IPS-18a (cell line): ENCODE results near the gene EML1.

Experiments
- H3K27ac ChIP-seq: one replicate; pipeline ENCODE4 v1.5.1; 2013; ENCODE audit warnings: low read length
- H3K27me3 ChIP-seq: one replicate; pipeline ENCODE4 v1.6.1; 2013; ENCODE audit warnings: mild to moderate bottlenecking, low read length; ENCODE audit not compliant: control insufficient read depth, insufficient read depth
- H3K36me3 ChIP-seq: one replicate; pipeline ENCODE4 v1.6.1; 2013; ENCODE audit warnings: low read depth, low read length; ENCODE audit not compliant: control insufficient read depth
- H3K4me1 ChIP-seq: one replicate; pipeline ENCODE4 v1.6.1; 2013; ENCODE audit warnings: low read depth, low read length; ENCODE audit not compliant: control insufficient read depth
- H3K4me3 ChIP-seq: one replicate; pipeline ENCODE4 v1.5.1; 2013; ENCODE audit warnings: low read length
- H3K9ac ChIP-seq: one replicate; pipeline ENCODE4 v1.6.1; 2013; ENCODE audit warnings: mild to moderate bottlenecking, low read length, moderate library complexity
- H3K9me3 ChIP-seq: one replicate; pipeline ENCODE4 v1.6.1; 2013; ENCODE audit warnings: low read depth, low read length; ENCODE audit not compliant: control insufficient read depth

EML1 gene, protein sequence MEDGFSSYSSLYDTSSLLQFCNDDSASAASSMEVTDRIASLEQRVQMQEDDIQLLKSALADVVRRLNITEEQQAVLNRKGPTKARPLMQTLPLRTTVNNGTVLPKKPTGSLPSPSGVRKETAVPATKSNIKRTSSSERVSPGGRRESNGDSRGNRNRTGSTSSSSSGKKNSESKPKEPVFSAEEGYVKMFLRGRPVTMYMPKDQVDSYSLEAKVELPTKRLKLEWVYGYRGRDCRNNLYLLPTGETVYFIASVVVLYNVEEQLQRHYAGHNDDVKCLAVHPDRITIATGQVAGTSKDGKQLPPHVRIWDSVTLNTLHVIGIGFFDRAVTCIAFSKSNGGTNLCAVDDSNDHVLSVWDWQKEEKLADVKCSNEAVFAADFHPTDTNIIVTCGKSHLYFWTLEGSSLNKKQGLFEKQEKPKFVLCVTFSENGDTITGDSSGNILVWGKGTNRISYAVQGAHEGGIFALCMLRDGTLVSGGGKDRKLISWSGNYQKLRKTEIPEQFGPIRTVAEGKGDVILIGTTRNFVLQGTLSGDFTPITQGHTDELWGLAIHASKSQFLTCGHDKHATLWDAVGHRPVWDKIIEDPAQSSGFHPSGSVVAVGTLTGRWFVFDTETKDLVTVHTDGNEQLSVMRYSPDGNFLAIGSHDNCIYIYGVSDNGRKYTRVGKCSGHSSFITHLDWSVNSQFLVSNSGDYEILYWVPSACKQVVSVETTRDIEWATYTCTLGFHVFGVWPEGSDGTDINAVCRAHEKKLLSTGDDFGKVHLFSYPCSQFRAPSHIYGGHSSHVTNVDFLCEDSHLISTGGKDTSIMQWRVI

DNA sequence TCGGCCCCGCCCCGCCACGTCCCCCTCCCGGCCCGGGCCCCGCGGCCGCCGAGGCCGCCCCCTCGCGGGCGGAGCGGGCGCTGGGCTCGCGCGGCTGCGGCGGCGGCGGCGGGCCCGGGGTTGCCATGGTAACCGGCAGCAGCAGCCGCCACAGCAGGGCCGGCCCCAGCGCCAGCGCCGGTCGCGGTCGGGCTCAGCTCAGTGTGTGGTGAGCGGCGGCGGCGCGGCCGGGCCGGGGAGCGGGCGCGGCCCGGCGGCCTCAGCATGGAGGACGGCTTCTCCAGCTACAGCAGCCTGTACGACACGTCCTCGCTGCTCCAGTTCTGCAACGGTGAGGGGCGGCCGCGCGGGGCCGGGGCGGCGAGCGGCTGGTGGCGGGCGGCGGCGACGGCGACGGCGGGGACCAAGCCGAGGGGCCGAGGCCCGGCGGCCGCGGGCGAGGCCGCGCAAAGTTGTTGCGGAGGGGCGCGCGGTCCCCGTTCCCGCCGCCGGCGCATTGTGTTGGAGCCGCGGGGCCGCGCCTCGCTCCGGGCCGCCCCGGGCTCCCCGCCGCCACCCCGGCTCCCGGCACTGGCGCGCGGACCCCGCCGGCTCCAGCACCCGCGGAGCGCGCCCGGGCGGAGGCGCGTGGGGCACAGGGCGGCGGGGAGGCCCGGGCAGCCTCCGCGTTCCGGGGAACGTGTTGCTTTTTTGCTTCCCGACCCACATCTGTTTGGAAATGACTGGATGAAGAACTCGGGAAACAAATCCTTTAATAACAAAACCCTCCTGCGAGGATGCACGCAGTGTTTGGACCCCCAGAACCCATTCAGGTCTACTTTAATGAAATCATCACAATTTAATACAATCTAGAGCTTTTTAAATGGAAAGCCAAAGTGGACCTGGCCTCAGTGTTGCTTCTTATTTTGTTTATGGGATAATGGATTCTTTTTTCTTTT is at the start of gene EML1:
Gene EML1, plus strand, starts transcription at position 201 of the 938 bp plus-strand sequence. Its CDS starts 64 bp downstream, at position 265.
- peak within 1 kb of the TSS; percentile 94 for H3K4me3 ChIP-seq
- H3K27me3 ChIP-seq: peaks cover 19% of the 10 kb centered on the region
- peak within 1 kb of the TSS; percentile 79 for H3K9ac ChIP-seq
- no peaks in the 10 kb centered on the region for H3K36me3 ChIP-seq
- peaks cover 15% of the 10 kb centered on the region for H3K4me1 ChIP-seq
- no peaks in the 10 kb centered on the region for H3K9me3 ChIP-seq
- no peak within 1 kb of the TSS for H3K27ac ChIP-seq

DNA sequence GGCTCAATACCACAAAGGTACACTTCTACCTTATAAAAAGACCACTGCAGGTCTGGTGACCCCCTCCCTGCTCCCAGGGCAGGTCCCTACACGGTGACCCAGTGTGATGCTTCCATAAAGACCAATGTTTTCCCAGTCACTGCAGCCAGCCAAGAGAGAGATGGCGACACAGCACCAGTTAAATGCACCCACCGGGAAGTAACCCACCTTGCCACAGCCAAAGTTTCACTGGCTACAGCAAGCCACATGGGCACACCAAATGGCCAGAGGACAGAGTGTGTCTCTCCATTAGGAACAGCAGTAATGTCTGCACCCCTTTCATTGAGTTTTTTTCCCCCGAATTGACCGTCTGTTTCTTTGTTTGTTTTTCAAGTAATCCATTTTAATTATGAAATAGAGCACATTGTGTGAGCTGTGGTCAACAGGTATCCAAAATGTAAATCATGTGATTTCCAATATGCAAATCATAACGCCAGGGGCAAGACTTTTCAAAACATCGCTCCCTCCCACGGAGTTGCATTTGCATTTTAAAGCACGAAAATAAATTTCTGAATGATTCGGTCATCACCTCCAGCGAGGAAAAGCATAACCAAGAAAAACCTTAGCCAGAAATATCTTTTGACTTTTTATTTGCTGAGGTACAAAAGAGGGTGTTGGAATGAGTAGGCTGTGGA is 48.9 kb upstream of the EML1 start:
- Histone ChIP-seq H3K27me3 (no peaks in the 10 kb centered on the region), H3K9me3 (no peaks in the 10 kb centered on the region), H3K36me3 (no peaks in the 10 kb centered on the region), H3K4me3 (peak overlapping the region; percentile 23), H3K4me1 (peaks cover 11% of the 10 kb centered on the region), H3K9ac (peak overlapping the region; percentile 8), H3K27ac (no peak overlapping the region)

DNA sequence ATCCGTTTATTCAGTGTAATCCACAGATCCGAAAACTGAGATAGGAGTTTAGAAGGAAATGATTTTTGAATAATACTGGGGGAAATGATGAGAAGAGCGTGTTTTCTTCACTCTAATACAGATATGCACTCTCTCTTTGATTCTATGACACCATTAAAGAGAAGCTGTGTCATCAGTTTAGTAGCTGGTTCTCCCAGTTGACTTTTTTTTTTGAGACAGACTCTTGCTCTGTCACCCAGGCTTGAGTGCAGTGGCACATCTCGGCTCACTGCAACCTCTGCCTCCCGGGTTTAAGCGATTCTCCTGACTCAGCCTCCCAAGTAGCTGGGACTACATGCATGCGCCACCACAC is 48.4 kb upstream of the EML1 start:
- H3K4me3 ChIP-seq: peak overlapping the region; percentile 23
- H3K36me3 ChIP-seq: no peaks in the 10 kb centered on the region
- no peak overlapping the region for H3K27ac ChIP-seq
- no peaks in the 10 kb centered on the region for H3K27me3 ChIP-seq
- H3K4me1 ChIP-seq: peaks cover 11% of the 10 kb centered on the region
- H3K9ac ChIP-seq: peak overlapping the region; percentile 8
- H3K9me3 ChIP-seq: no peaks in the 10 kb centered on the region

DNA sequence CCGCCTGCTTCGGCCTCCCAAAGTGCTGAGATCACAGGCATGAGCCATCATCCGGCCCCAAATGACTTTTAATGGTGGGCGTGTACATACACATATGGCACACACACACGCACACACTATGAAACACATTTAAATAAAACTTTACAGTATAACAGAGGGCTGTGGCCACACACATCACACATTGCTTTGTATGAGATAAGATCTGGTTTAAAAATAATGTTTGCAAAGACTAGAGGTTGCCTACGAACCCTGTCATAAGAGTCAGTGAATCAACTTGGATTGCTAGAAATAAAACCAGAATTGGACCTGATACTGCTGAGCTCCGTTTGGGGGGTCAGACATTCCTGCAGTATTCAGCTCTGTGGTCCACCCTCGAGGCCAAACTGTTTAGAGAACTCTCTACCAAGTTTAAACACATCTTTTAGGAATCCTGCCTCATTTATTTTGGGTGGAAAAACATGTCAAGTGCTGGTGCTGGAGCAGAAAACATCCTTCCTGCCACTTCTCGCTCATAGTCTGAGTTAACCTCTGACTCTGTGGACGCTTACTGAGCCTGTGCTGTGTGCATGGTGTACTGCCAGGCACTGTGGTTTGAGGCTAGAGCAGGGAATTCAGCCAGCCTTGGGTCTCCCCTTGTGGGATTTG is 47.8 kb upstream of the EML1 start:
- Histone ChIP-seq H3K9ac (no peak overlapping the region), H3K36me3 (no peaks in the 10 kb centered on the region), H3K9me3 (no peaks in the 10 kb centered on the region), H3K27me3 (no peaks in the 10 kb centered on the region), H3K4me1 (peaks cover 11% of the 10 kb centered on the region), H3K4me3 (no peak overlapping the region), H3K27ac (no peak overlapping the region)

DNA sequence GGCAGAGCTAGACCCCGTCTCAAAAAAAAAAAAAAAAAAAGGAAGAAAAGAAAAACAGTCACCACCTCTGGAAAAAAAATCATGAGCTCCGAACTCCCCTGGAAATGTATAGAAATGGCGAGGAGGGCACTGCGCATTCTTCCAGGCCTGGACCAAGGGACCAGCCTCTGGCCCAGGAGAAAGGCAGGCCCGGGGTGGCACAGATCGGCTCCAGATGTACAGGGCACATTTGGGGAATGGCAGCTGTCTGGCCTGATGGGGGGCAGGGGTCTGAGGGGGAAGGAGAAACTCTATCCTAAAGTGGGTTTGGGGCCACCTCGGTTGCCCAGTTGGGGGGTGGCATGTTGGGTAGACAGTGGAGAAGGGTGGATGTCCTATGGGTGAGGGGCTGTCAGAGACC is 46.0 kb upstream of the EML1 start:
- Histone ChIP-seq H3K4me3 (no peak overlapping the region), H3K9ac (no peak overlapping the region), H3K9me3 (no peaks in the 10 kb centered on the region)

DNA sequence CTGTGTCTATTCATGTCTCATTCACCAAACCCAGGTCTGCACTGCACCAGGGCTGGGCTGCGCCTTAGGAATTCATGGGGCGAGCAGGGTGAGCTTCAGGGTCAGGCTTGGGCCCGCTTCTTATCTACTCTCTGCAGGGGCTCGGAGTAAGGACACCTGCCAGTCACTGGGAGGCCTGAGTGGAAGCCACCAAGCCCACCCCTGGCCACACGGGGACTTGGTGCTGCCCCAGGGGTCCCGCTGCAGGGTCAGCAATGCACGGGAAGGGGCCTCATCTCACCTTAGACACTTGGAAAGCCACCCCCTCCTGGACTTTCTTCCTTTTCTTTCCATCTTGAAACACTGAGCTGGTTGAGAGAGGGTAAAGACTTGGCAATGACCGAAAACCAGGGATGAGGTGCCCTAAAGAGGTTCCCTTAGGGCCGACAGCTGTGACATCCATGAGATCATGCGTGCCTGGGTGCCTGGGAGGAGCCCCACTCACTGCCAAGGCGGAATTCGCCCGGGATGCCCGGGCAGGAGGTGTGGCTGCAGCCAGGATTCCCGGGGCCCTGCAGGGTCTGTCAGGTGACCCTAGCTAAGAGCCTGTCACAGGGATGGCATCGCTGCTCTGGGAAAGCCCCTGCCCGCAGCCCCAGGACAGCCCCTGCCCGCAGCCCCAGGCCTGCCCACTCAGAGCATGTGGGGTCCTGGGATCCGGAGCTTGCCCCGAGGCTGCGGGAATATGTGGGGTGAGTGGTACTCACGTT is 45.5 kb upstream of the EML1 start:
- Histone ChIP-seq H3K9me3 (no peaks in the 10 kb centered on the region), H3K4me1 (peaks cover 11% of the 10 kb centered on the region), H3K27ac (no peak overlapping the region), H3K9ac (no peak overlapping the region), H3K27me3 (no peaks in the 10 kb centered on the region), H3K36me3 (no peaks in the 10 kb centered on the region), H3K4me3 (no peak overlapping the region)

More for the DNA sequence above, 46.0 kb upstream of the EML1 start:
- peaks cover 11% of the 10 kb centered on the region for H3K4me1 ChIP-seq
- no peaks in the 10 kb centered on the region for H3K36me3 ChIP-seq
- H3K27ac ChIP-seq: no peak overlapping the region
- no peaks in the 10 kb centered on the region for H3K27me3 ChIP-seq

DNA sequence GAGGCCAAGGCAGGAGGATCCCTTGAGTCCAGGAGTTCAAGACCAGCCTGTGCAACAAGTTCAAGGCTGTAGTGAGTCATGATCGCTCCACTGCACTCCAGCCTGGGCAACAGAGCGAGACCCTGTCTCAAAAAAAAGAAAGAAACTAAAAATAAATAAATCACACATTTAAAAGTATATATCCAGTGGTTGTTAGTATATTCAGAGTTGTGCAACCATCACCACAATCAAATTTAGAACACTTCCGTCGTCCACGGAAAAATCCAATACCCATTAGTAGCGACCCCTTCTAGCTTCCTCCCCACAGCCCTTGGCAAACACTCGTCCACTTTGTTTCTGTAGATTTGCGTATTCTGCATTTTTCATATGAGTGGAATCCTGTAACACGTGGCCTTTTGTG is 44.7 kb upstream of the EML1 start:
- no peak overlapping the region for H3K27ac ChIP-seq
- H3K9me3 ChIP-seq: no peaks in the 10 kb centered on the region
- H3K4me3 ChIP-seq: no peak overlapping the region
- H3K4me1 ChIP-seq: peaks cover 11% of the 10 kb centered on the region
- H3K9ac ChIP-seq: no peak overlapping the region
- no peaks in the 10 kb centered on the region for H3K27me3 ChIP-seq
- H3K36me3 ChIP-seq: no peaks in the 10 kb centered on the region

DNA sequence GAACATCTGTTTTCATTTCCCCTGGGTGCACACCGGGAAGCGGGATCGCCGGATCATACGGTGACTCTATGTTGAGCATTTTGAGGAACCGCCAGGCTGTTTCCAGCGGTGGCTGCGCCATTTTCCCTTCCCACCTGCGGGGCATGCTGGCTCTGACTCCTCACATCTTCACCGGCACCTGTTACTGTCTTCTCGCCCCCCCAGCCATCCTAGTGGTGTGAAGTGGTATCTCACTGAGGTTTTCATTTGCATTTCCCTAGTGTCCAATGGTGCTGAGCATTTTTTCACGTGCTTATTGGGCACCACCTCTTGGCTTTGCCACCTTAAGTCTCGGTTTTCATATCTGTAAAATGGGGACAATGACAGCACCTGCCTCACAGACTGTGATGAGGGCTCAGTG is 44.1 kb upstream of the EML1 start:
- Histone ChIP-seq H3K36me3 (no peaks in the 10 kb centered on the region), H3K4me3 (no peak overlapping the region), H3K4me1 (peaks cover 8% of the 10 kb centered on the region), H3K27me3 (no peaks in the 10 kb centered on the region), H3K9ac (no peak overlapping the region), H3K27ac (no peak overlapping the region), H3K9me3 (no peaks in the 10 kb centered on the region)

DNA sequence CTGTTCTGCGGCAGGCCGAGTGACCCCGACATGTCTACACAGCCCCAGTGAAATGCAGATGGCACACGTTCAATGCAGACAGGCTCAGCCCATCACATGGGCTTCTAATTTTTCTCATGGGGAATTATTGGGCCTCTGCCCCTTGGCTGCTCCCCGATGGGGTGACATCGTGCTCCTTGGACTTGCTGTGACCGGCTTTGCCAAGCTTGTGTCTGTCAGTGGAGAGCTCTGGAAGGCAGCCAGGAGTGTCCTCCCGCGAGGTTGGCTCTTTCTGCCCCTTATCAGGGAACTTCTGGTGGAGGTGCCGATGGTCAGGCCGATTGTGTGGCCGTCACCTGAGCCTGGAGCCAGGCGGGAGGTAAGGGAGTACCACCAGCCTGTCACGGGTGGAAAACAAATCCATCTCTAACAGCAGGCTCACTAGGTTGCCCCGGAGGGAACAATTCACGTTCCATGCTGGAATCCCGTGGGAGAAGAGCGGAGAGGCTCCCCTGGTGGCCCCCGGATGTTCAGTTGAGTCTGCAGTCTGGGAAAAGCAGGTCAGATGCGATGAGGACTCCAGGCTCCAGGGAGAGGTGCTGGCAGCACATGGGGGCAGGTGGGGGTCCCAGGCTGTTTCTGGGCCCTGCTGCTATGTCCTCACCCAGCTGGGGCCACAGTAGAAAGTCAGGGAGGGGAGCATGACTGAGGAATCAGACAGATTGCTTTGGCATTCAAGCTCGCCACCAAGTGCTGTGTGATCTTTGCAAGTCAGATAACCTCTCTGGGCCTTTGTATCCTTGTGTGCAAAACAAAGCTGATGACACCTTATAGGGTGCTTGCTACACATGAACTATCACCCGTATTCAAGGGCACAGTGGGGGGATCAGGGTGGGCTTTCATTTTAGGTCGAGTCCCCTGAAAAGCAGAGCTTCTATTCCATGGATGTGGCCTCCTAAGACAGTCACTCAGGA is 43.2 kb upstream of the EML1 start:
- H3K9me3 ChIP-seq: no peaks in the 10 kb centered on the region
- no peak overlapping the region for H3K4me3 ChIP-seq
- H3K36me3 ChIP-seq: no peaks in the 10 kb centered on the region
- no peaks in the 10 kb centered on the region for H3K27me3 ChIP-seq
- no peak overlapping the region for H3K27ac ChIP-seq
- no peak overlapping the region for H3K9ac ChIP-seq
- no peaks in the 10 kb centered on the region for H3K4me1 ChIP-seq
